GM10266 (cell line): Measurements from ENCODE around the gene SH3BP2.

Experiments
- DNase-seq: peaks from one replicate; pipeline ENCODE4 v3.0.0; 2012; ENCODE audit errors: extremely low spot score
- CTCF ChIP-seq: IDR thresholded peaks from 2 replicates; pipeline ENCODE4 v1.5.1; 2012; ENCODE audit warnings: mild to moderate bottlenecking, low read depth; ENCODE audit not compliant: control insufficient read depth, insufficient read depth; ENCODE audit errors: missing control alignments

Gene SH3BP2

GRCh38 chr4:2852481-2852921 lies 59.6 kb downstream of the SH3BP2 start:
- TF ChIP-seq CTCF = no peak
- peak; percentile 28 for DNase-seq

GRCh38 chr4:2855584-2855983 lies 62.7 kb downstream of the SH3BP2 start:
- no peak for DNase-seq
- TF ChIP-seq CTCF = no peak

GRCh38 chr4:2856266-2856665 lies 63.4 kb downstream of the SH3BP2 start:
- no peak for DNase-seq

GRCh38 chr4:2857349-2857927 lies 64.6 kb downstream of the SH3BP2 start:
- no peak for DNase-seq
- no peak for TF ChIP-seq CTCF

More at GRCh38 chr4:2856266-2856665, 63.4 kb downstream of the SH3BP2 start:
- TF ChIP-seq CTCF = no peak

- no peak for DNase-seq
- no peak for TF ChIP-seq CTCF
Measured at GRCh38 chr4:2858451-2859217, 65.7 kb downstream of the SH3BP2 start.

GRCh38 chr4:2859514-2859913 lies 66.6 kb downstream of the SH3BP2 start:
- DNase-seq = no peak
- TF ChIP-seq CTCF = no peak
